Left lobe of liver (tissue), 2 donors: Measurements from ENCODE around the gene ERG28. TPM values are rescaled to one million over a fixed set of nuclear protein-coding genes. Genes with fewer than 3 reads are reported as not detected.

Experiments
- ATAC-seq: fragments of 200-7000 bp; cut with Tn5 transposase; one replicate; pipeline ENCODE4 v1.9.1; 2020; ENCODE audit warnings: mild to moderate bottlenecking, moderate library complexity
- DNase-seq: peaks from one replicate; pipeline ENCODE4 v3.0.0-alpha.2; 2020; ENCODE audit warnings: low spot score
- total RNA-seq: library from RNA; stranded (reverse); gene quantifications from one replicate; pipeline ENCODE4 v1.2.1, GENCODE V29; 2021
- donor health status: DM: no; HTN: no; CAD: no; lungs with moderate emphysema.
- donor health status: DM: no; HTN: yes; CAD: no.

ERG28 gene
- total RNA-seq, 1 donor from 2014 or later = 17.9 TPM

DNA sequence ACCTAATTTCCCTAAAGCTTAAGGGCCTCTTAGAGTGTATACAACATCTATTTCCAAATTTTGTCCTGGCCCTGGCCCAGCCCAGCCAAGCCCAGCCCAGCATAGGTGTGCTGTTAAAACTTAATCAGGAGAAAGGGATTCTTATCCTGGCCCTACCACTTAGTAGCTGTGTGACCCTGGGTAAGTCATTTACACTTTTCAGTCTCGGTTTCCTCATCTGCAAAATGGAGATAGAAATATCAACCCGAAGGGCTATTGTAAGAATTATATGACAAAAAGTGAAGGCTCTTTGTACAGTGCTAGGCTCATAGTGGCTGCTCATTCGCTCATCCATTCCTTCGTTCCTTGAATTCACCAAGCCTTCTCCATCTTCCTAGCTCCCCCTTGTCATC, 442 bp downstream of the ERG28 start:
- peak; percentile 3 for ATAC-seq

GRCh38 chr14:75658957-75659356, 1.7 kb downstream of the ERG28 start:
- no peak for ATAC-seq

More for the DNA sequence above, 442 bp downstream of the ERG28 start:
- DNase-seq = no peak

DNA sequence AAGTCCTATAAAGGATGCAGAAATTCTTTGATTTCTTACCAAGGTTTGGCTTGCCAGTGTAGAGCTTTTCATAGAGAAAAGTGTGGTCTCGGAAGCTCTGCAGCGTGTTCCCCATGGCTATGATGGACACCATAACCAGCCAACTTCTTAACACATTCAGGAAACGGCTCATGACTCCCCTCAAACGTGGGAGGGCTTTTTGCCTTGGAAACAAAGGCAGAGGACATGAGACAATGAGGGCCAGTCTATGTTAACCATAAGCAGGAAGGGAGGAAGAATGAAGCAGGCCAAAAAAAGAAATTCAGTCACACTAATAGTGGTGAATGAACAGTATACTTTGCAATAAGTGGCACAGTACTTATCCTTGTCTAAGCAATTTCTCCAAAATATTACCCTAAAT, 3.3 kb downstream of the ERG28 start:
- ATAC-seq = no peak
- no peak for DNase-seq

More at GRCh38 chr14:75658957-75659356, 1.7 kb downstream of the ERG28 start:
- no peak for DNase-seq

DNA sequence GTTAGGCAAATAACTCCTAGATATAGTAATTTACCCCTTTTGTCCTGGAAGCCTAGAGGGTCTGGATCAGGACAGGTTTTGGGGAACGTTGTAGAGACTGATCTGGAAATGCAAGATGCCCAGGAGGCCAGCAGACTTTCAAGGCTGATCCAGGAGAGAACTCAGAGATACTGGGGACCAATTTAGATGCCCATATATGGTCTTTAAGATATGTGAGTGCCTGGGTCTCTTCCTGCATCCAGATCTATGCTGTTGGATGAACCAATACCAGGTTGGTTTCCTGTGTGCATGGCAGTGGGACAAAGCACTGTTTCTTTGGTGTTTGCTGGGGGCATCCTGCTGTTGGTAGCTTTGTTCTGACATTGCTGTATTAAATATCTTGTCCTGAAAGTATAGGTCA, 5.4 kb downstream of the ERG28 start:
- no peak for ATAC-seq

GRCh38 chr14:75654127-75654732, 6.4 kb downstream of the ERG28 start:
- DNase-seq = peak; percentile 86
- ATAC-seq = peak; percentile 90

More for the DNA sequence above, 5.4 kb downstream of the ERG28 start:
- DNase-seq = no peak

DNA sequence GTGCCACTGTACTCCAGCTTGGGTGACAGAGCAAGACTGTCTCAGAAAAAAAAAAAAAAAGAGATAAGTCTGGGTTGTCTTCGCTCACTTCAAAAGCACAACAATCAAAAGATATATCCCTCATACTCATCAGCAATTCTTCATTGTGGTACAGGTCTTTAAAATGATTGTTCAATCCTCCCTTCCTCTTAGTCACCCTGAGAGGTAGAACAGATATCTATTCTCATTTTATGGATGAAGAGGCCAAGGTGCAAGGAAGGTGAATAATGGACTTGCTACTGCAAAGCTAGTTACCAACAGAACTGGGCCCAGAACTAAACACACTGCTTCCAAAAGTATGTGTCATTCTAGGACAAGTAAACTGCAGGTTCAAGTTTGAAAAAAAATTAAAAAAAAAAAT, 7.1 kb downstream of the ERG28 start:
- DNase-seq = no peak
- no peak for ATAC-seq

- ATAC-seq (peak; percentile 32), DNase-seq (no peak)
These were observed 10.2 kb downstream of the ERG28 start for GRCh38 chr14:75650253-75651058.

DNA sequence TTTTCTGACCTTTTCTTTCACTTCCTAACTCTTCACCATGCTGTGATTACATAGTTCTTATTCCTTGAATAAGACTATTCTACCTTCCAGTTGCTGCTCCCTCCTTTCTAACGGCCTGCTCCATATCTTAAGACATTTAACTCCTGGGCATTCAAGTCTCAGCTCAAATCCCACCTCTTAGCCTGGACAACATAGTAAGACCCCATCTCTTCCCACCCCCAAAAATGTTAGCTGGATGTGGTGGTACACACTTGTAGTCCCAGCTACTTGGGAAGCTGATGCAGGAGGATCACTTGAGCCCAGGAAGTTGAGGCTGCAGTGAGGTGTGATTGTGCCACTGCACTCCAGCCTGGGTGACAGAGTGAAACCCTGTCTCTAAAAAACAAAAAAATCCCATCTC, 10.9 kb downstream of the ERG28 start:
- ATAC-seq (no peak), DNase-seq (no peak)

DNA sequence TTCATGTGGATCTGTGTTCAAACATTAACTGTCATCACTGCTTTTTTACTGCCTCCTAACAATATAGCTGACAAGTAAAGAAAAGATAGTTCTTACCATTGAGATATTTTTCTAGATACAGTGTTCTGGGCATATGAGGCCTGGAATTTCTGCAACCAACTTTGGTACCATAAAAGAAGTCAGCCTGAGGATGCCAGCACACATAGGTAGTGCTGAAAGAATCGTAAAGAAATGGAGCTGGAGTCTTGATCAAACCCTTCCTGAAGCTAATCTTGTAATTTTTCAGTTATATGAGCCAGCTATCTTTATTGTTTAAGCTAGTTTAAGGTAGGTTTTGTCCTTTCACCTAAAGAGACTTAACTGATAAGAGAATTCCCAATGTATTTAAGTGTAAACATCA, 11.3 kb downstream of the ERG28 start:
- ATAC-seq = no peak
- no peak for DNase-seq

- peak; percentile 94 for DNase-seq
- ATAC-seq = peak; percentile 75
These were observed 12.4 kb downstream of the ERG28 start for GRCh38 chr14:75648066-75648838.

- DNase-seq (peak; percentile 87), ATAC-seq (peak; percentile 73)
These were observed 13.0 kb downstream of the ERG28 start for GRCh38 chr14:75647640-75648039.

DNA sequence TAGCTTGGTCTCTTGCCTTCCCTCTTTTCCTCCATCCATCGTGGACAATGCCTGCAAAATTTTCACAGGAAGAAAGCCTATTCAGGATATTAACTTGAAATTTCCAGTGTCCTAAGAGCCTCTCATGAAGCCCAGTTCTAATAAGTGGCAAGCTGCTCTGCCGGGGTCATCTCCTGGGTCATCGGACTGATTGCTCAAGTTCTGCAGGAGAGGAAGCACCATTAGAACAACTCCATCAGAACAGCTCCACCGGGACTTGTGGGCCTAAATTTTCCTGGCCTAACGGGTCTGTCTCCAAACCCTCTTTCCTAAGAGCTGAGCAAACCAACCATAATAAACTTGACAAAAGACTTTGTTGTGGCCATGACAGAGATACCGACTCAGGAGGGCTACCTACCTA, 13.9 kb downstream of the ERG28 start:
- peak; percentile 72 for DNase-seq
- peak; percentile 61 for ATAC-seq

DNA sequence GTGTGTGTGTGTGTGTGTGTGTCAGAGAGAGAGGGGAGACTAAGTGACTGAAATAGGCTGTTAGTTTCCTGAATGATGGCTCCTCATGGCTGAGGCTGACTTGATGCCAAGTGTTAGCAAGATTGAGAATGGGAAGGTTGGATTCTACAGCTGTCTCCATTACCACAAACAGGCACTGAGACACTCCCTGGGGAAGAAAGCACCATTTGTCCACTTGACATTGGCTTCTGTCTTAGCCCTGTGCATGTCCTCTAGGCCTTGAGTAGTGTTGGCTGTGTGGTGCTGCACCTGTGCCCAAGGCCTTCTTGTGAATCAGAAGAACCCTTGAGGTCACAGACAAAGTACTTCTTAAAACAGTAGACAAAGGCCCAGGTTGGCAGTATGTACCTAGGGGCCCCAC, 15.6 kb downstream of the ERG28 start:
- no peak for ATAC-seq
- no peak for DNase-seq

DNA sequence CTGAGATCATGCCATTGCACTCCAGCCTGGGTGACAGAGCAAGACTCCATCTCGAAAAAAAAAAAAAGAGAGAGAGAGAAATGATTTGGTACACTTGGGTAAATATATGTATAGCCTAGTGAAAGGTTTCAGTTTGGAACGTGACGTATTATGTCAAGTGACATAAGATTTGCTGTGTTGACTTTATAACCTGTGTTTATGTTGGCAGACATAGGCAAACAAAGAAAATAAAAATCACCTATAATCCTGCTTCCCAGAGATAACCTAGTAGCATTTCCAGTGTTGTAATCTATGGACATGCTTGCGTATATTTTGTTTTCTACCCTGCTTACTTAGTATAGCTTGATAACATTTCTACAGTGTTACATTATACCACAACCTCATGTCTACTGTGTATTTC, 16.7 kb downstream of the ERG28 start:
- no peak for DNase-seq
- ATAC-seq = no peak

GRCh38 chr14:75640876-75641275, 19.8 kb downstream of the ERG28 start:
- ATAC-seq (no peak), DNase-seq (no peak)

- no peak for ATAC-seq
- no peak for DNase-seq
These were observed 24.5 kb downstream of the ERG28 start for GRCh38 chr14:75636100-75636692.

DNA sequence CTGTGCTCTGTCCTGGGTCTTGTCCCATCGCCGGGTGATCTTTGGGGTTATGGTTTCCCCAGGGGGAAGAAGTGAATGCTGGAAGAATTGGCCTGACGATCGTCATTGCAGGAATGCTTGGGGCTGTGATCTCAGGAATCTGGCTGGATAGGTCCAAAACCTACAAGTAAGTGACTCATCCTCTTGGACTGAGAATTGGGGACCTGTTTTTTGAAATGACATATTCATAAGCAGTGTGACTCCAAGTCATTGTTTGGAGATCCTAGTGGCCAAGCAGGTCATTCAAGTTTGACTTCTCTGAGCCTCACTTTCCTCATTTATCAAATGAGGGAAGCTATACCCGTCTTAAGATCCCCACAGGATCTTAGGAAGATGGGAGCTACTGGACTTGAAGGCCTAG, 25.8 kb downstream of the ERG28 start:
- DNase-seq (no peak), ATAC-seq (no peak)

DNA sequence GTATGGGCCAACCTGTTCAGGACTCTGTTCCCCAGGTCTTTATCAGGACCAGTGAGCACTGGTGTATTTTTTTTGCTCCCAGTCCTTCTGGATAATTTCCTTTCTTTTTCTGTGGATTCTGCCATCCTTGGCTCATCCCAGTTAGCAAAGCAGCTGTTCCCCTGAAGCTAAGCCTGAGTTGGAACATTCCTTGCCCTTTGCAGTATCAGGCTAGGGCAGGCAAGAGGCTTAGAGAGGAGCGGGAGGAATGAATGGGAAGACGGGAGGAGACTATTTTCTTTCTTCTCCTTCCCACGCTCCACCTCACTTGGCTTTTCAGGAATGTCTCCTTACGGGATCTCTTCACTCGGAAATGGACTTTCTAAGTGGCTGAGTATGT, 29.2 kb downstream of the ERG28 start:
- no peak for ATAC-seq
- DNase-seq = no peak

DNA sequence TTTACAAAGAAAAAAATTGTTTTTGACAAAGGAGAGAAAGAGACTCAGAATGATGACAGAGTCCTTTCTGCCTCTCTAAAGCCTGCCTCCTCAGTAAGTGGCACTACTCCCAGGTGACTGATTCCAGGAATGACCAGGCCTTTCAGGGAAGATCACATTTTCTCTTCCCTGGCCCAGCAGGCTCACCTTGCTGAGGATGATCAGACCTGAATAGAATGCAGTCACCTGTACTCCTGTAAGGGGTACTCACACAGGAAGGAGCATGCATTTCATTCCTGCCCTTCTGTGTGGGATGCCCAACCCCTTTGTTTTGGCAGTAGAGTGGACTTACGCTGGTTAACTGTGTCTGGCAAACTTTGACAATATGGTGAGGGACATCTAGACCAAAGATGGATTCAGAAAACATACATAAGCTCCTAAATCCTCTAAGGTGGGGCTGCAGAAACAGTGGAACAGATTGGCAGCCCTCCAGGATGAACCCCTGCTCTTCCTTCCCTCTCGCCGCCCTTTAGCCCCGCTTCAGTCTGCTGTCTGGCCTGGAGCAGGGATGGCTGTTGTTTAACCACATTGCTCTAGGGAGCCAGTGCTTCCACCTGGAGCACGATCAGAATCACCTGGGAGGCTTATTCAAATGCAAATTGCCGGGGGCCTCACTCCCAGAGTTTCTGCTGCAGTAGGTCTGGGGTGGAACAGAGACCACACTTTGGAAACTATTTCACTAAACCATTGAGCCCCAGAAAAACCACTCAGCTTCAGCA, 29.8 kb downstream of the ERG28 start:
- DNase-seq (no peak), ATAC-seq (no peak)

DNA sequence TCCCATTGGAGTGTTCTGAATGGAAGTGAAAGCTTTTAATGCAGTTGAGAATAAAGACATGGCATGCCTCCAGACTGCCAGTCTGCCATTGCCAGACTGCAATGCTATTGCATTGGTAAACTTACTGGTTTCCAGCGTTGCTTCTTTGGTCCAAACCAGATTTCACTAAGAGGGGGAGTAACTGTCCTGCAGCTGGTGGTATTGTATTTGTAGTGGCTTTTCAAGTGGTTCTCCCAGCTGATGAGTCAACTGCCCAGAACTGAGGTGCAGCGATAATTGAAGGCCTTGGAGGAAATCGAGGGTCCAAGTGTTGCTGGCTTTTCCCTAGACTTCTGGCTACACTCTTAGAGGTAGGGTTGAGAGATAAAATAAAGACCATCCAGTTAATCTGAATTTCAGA, 31.9 kb downstream of the ERG28 start:
- ATAC-seq (no peak), DNase-seq (no peak)

GRCh38 chr14:75627406-75627805, 33.3 kb downstream of the ERG28 start:
- DNase-seq = peak; percentile 73
- ATAC-seq = peak; percentile 88
